IMR-90 (cell line): Measurements from ENCODE around the gene HIVEP3. TPM values are rescaled to one million over a fixed set of nuclear protein-coding genes. Genes with fewer than 3 reads are reported as not detected.

Experiments used
- ATAC-seq: fragments of 200-7000 bp; cut with Tn5 transposase; 2 replicates; pipeline ENCODE4 v1.9.1; 2020; ENCODE audit warnings: low read depth, mild to moderate bottlenecking, moderate library complexity
- BruUV-seq: library from RNA; stranded (reverse); fragments of 400-500 nt; replicated peaks from 2 replicates; lab custom pipeline; 2021; lab: Mats Ljungman, UMichigan
- CTCF ChIA-PET: fragments of 300-600 bp; formaldehyde crosslinking; extraction: SDS; loops from one replicate; lab custom pipeline; 2021; ENCODE audit warnings: antibody characterized with exemption; lab: Yijun Ruan, JAX
- POLR2A ChIA-PET: fragments of 300-600 bp; sonication (Branson Sonifier 250); formaldehyde crosslinking; loops from one replicate; lab custom pipeline; 2022; ENCODE audit warnings: antibody characterized with exemption; ENCODE audit not compliant: unreplicated experiment; lab: Charles Lee
- DNase-seq: peaks from one replicate; pipeline ENCODE4 v3.0.0; 2013
- H2AFZ ChIP-seq: replicated peaks from 2 replicates; pipeline ENCODE3; 2013; ENCODE audit warnings: low read length, mild to moderate bottlenecking; ENCODE audit not compliant: poor library complexity
- H2AK5ac ChIP-seq: 2 replicates; pipeline ENCODE4 v1.6.1; 2013; ENCODE audit warnings: low read depth, low read length, inconsistent platforms
- H2AK9ac ChIP-seq: replicated peaks from 2 replicates; pipeline ENCODE3; 2013; ENCODE audit warnings: mild to moderate bottlenecking, low read depth, low read length, moderate library complexity; ENCODE audit not compliant: poor library complexity
- H2BK120ac ChIP-seq: 2 replicates; pipeline ENCODE4 v1.6.1; 2013; ENCODE audit warnings: low read depth, low read length, inconsistent platforms
- H2BK15ac ChIP-seq: 3 replicates; pipeline ENCODE4 v1.6.1; 2013; ENCODE audit warnings: low read depth, low read length, inconsistent platforms
- H2BK20ac ChIP-seq: 2 replicates; pipeline ENCODE4 v1.6.1; 2013; ENCODE audit warnings: low read depth, mild to moderate bottlenecking, inconsistent platforms, low read length, moderate library complexity
- H2BK5ac ChIP-seq: 2 replicates; pipeline ENCODE4 v1.6.1; 2013; ENCODE audit warnings: mild to moderate bottlenecking, low read depth, low read length, inconsistent platforms; ENCODE audit not compliant: poor library complexity, severe bottlenecking
- H3K14ac ChIP-seq: replicated peaks from 2 replicates; pipeline ENCODE4 v1.6.1; 2013; ENCODE audit warnings: low read depth, low read length, inconsistent platforms
- H3K18ac ChIP-seq: 2 replicates; pipeline ENCODE4 v1.6.1; 2013; ENCODE audit warnings: low read depth, low read length, control low read depth
- H3K23ac ChIP-seq: 2 replicates; pipeline ENCODE4 v1.6.1; 2013; ENCODE audit warnings: low read depth, low read length, inconsistent platforms
- H3K27ac ChIP-seq: 2 replicates; pipeline ENCODE4 v1.5.1; 2013; ENCODE audit warnings: mild to moderate bottlenecking, control low read depth, low read length; ENCODE audit not compliant: insufficient read depth
- H3K27me3 ChIP-seq: 2 replicates; pipeline ENCODE4 v1.6.1; 2013; ENCODE audit warnings: low read length; ENCODE audit not compliant: control insufficient read depth, insufficient read depth
- H3K36me3 ChIP-seq: 2 replicates; pipeline ENCODE4 v1.6.1; 2013; ENCODE audit warnings: low read length, mixed read lengths; ENCODE audit not compliant: control insufficient read depth, insufficient read depth
- H3K4ac ChIP-seq: 2 replicates; pipeline ENCODE4 v1.6.1; 2013; ENCODE audit warnings: low read depth, low read length, inconsistent platforms
- H3K4me1 ChIP-seq: 2 replicates; pipeline ENCODE4 v1.6.1; 2013; ENCODE audit warnings: low read length, mixed read lengths; ENCODE audit not compliant: control insufficient read depth, insufficient read depth
- H3K4me2 ChIP-seq: 2 replicates; pipeline ENCODE4 v1.6.1; 2013; ENCODE audit warnings: low read depth, mild to moderate bottlenecking, control low read depth, low read length, moderate library complexity
- H3K4me3 ChIP-seq: 2 replicates; pipeline ENCODE4 v1.5.1; 2013; ENCODE audit warnings: low read depth, mild to moderate bottlenecking, control low read depth, low read length, moderate library complexity; ENCODE audit not compliant: insufficient read depth
- H3K56ac ChIP-seq: 2 replicates; pipeline ENCODE4 v1.6.1; 2013; ENCODE audit warnings: low read length, inconsistent platforms; ENCODE audit not compliant: insufficient read depth; ENCODE audit errors: extremely low read depth
- H3K79me1 ChIP-seq, 2 experiments: 2 replicates each; pipeline ENCODE4 v1.6.1; 2013; ENCODE audit warnings: low read length in 2 of 2, inconsistent platforms in 1 of 2, low read depth in 1 of 2
- H3K9ac ChIP-seq: 2 replicates; pipeline ENCODE4 v1.6.1; 2013; ENCODE audit warnings: low read depth, low read length, control low read depth
- H3K9me1 ChIP-seq: 2 replicates; pipeline ENCODE4 v1.6.1; 2013; ENCODE audit warnings: low read length, inconsistent platforms; ENCODE audit not compliant: insufficient read depth
- H3K9me3 ChIP-seq: 2 replicates; pipeline ENCODE4 v1.6.1; 2013; ENCODE audit warnings: low read length; ENCODE audit not compliant: control insufficient read depth, insufficient read depth
- H4K20me1 ChIP-seq: 2 replicates; pipeline ENCODE4 v1.6.1; 2013; ENCODE audit warnings: low read length, inconsistent platforms; ENCODE audit not compliant: insufficient read depth
- H4K5ac ChIP-seq: 2 replicates; pipeline ENCODE4 v1.6.1; 2013; ENCODE audit warnings: mild to moderate bottlenecking, low read depth, low read length, control low read depth
- H4K8ac ChIP-seq, 2 experiments: 2 replicates each; pipeline ENCODE4 v1.6.1; 2013; ENCODE audit warnings: low read depth in 2 of 2, low read length in 2 of 2, control low read depth in 1 of 2, inconsistent platforms in 1 of 2
- H4K91ac ChIP-seq: 2 replicates; pipeline ENCODE4 v1.6.1; 2013; ENCODE audit warnings: low read depth, low read length, inconsistent platforms; ENCODE audit not compliant: insufficient read depth
- BHLHE40 ChIP-seq: fragments of 150-350 bp; IDR thresholded peaks from 2 replicates; pipeline ENCODE4 v1.6.1; 2016; ENCODE audit warnings: mild to moderate bottlenecking, low read depth, low read length
- CEBPB ChIP-seq: IDR thresholded peaks from 2 replicates; pipeline ENCODE4 v1.6.1; 2012; ENCODE audit warnings: low read depth, low read length, improper control_type of control experiment
- CHD1 ChIP-seq: IDR thresholded peaks from 2 replicates; pipeline ENCODE4 v1.6.1; 2012; ENCODE audit warnings: low read depth, low read length, improper control_type of control experiment
- FOS ChIP-seq: fragments of 150-350 bp; IDR thresholded peaks from 2 replicates; pipeline ENCODE4 v1.6.1; 2016; ENCODE audit warnings: low read depth, low read length
- MXI1 ChIP-seq: IDR thresholded peaks from 2 replicates; pipeline ENCODE4 v1.6.1; 2012; ENCODE audit warnings: low read depth, mild to moderate bottlenecking, low read length, moderate library complexity, borderline replicate concordance
- NFE2L2 ChIP-seq: fragments of 150-350 bp; IDR thresholded peaks from 2 replicates; pipeline ENCODE4 v1.6.1; 2016; ENCODE audit warnings: low read depth, mild to moderate bottlenecking, low read length
- POLR2A ChIP-seq: IDR thresholded peaks from 2 replicates; pipeline ENCODE4 v1.6.1; 2012; ENCODE audit warnings: mild to moderate bottlenecking, low read depth, low read length
- WGBS, 2 experiments: methylation state at CpG; one replicate each; pipeline versions ENCODE4 v1.1.5 to v1.1.7; 2013; ENCODE audit warnings: missing lambda C conversion rate in 2 of 2; ENCODE audit not compliant: insufficient read length in 1 of 2; ENCODE audit errors: extremely low coverage in 2 of 2; 5-methylcytosine and 5-hydroxymethylcytosine counted together
- dilution Hi-C: fragments of 300-500 bp; cut with HindIII; formaldehyde crosslinking; loops from one replicate; pipeline ENCODE4 v1.14.3; 2018; ENCODE audit warnings: low sequenced_read_pairs; ENCODE audit not compliant: unreplicated experiment
- in situ Hi-C: fragments of 300-500 bp; cut with MboI; formaldehyde crosslinking; loops from 3 replicates; pipeline ENCODE4 v1.14.3; 2019; ENCODE audit warnings: low sequenced_read_pairs, inconsistent platforms, mixed read lengths
- intact Hi-C: fragments of 100-400 bp; cut with micrococcal nuclease; formaldehyde crosslinking; loops from 2 replicates; pipeline ENCODE4 v1.10.0; 2022
- polyA plus RNA-seq, 3 experiments: library from polyadenylated mRNA; depleted of rRNA; stranded (reverse); fragments of >200 nt; gene quantifications; 2 replicates each; pipeline ENCODE4 v1.2.3, GENCODE V29; 2012; ENCODE audit warnings: low replicate concordance in 1 of 3
- total RNA-seq: library from RNA; depleted of rRNA; stranded (reverse); fragments of >200 nt; gene quantifications from 2 replicates; pipeline ENCODE4 v1.2.3, GENCODE V29; 2012
- TF ChIP-seq, protein P1 (sequence below): conservative IDR thresholded peaks from 2 replicates; pipeline ENCODE4 v1.5.1; 2012; ENCODE audit warnings: mild to moderate bottlenecking, low read depth, low read length, improper control_type of control experiment

HIVEP3 gene
- total and polyA plus RNA-seq, 2 of the 4 experiments (the other 2 are of a cell fraction): 1.4 to 4.0 TPM

DNA sequence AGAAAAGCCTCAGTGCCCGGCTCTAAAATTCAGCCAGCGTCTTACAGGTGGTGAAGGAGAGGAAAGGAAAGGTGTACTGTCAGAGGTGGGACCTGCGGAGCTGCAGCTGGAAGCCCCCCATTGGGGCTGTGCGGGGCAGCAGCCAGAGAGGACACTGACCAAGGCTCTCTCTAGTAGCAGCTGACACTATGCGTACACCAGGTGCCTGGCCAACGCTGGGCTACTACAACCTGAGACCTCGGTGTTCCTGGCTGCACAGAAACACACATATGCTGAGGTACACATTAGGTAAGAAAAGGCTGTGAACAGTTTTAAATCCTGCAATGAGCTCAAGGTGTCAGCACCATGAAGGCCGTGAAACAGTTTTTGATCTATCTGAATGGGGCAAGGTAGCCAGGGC lies 378.7 kb downstream of the HIVEP3 start:
- Histone ChIP-seq H3K9ac (no peak overlapping the region), H3K23ac (no peak overlapping the region), H2BK15ac (no peak overlapping the region), H3K4me3 (no peak overlapping the region), H3K79me1 (no peaks in the 10 kb centered on the region), H3K27ac (no peak overlapping the region), H3K4me2 (no peak overlapping the region), H3K4ac (no peak overlapping the region), H3K56ac (no peak overlapping the region), H3K27me3 (no peaks in the 10 kb centered on the region), H3K14ac (no peak overlapping the region), H2AK9ac (no peak overlapping the region), H3K9me3 (no peaks in the 10 kb centered on the region), H2AFZ (no peak overlapping the region), H2BK5ac (no peak overlapping the region), H4K20me1 (peaks cover 2% of the 10 kb centered on the region; the same call in 1 of the 2 replicates), H4K91ac (no peak overlapping the region), H4K5ac (no peak overlapping the region), H4K8ac (no peak overlapping the region), H3K18ac (no peak overlapping the region), H3K9me1 (peaks cover 6% of the 10 kb centered on the region; the same call in 1 of the 2 replicates), H3K4me1 (peaks cover 11% of the 10 kb centered on the region), H2BK20ac (no peak overlapping the region), H2AK5ac (no peak overlapping the region), H2BK120ac (no peak overlapping the region), H3K36me3 (no peaks in the 10 kb centered on the region)
- no peak for TF ChIP-seq CEBPB
- TF ChIP-seq, protein P1, sequence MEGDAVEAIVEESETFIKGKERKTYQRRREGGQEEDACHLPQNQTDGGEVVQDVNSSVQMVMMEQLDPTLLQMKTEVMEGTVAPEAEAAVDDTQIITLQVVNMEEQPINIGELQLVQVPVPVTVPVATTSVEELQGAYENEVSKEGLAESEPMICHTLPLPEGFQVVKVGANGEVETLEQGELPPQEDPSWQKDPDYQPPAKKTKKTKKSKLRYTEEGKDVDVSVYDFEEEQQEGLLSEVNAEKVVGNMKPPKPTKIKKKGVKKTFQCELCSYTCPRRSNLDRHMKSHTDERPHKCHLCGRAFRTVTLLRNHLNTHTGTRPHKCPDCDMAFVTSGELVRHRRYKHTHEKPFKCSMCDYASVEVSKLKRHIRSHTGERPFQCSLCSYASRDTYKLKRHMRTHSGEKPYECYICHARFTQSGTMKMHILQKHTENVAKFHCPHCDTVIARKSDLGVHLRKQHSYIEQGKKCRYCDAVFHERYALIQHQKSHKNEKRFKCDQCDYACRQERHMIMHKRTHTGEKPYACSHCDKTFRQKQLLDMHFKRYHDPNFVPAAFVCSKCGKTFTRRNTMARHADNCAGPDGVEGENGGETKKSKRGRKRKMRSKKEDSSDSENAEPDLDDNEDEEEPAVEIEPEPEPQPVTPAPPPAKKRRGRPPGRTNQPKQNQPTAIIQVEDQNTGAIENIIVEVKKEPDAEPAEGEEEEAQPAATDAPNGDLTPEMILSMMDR: no peak
- TF ChIP-seq BHLHE40: no peak
- TF ChIP-seq POLR2A: no peak
- no peak for TF ChIP-seq MXI1
- no peak for TF ChIP-seq FOS
- no peak for TF ChIP-seq CHD1
- no peak for TF ChIP-seq NFE2L2
- dilution Hi-C loops (no loop called here), intact Hi-C loops (no loop called here), in situ Hi-C loops (no loop called here)
- POLR2A ChIA-PET: no interaction called here
- no TSS peak for BruUV-seq
- DNase-seq (no peak), ATAC-seq (no peak)
- CTCF ChIA-PET: no interaction called here
- WGBS, 2 experiments: 100% methylated on average over 1 of the region's 8 CpGs; no CpG with 5 or more reads in 1 of the 2 experiments
